ENCODE measurements around the gene ZNF423. TPM values are rescaled to one million over a fixed set of nuclear protein-coding genes. Genes with fewer than 3 reads are reported as not detected.

The ZNF423 gene
- polyA plus RNA-seq, 1 donor from 2014 or later: 4.5 TPM

- no peak overlapping the region for H3K9ac ChIP-seq (ENCODE audit: low read length)
- no peak overlapping the region for H3K27ac ChIP-seq (ENCODE audit: low read length)
- no peaks in the 10 kb centered on the region for H4K20me1 ChIP-seq (ENCODE audit: insufficient read depth)
- no peaks in the 10 kb centered on the region for H3K27me3 ChIP-seq (ENCODE audit: insufficient read depth, low read depth, low read length)
- TF ChIP-seq MXI1 (conservative IDR thresholded peaks at IDR 0.05; ENCODE audit: poor library complexity, severe bottlenecking) (no peak), SMC3 (conservative IDR thresholded peaks at IDR 0.05; ENCODE audit: poor library complexity) (no peak), TAF1 (IDR thresholded peaks at IDR 0.05; ENCODE audit: low read depth) (no peak), EP300 (conservative IDR thresholded peaks at IDR 0.05; ENCODE audit: poor library complexity, severe bottlenecking) (no peak), EZH2 (IDR thresholded peaks at IDR 0.05; ENCODE audit: borderline replicate concordance, insufficient read depth, low read length, poor library complexity, severe bottlenecking) (no peak), RAD21 (conservative IDR thresholded peaks at IDR 0.05) (no peak), POLR2AphosphoS5 (IDR thresholded peaks at IDR 0.05) (no peak), REST (IDR thresholded peaks at IDR 0.05; ENCODE audit: borderline replicate concordance) (no peak), CTCF (IDR thresholded peaks at IDR 0.05; ENCODE audit: poor library complexity, severe bottlenecking) (no peak)
- no peaks in the 10 kb centered on the region for H3K9me3 ChIP-seq (ENCODE audit: low read length)
- H3K36me3 ChIP-seq (ENCODE audit: insufficient read depth, low read length): no peaks in the 10 kb centered on the region
- no peak overlapping the region for H3K4me2 ChIP-seq (ENCODE audit: low read length)
- H3K9me2 ChIP-seq (ENCODE audit: insufficient read depth, low read length): no peaks in the 10 kb centered on the region
- H3F3A ChIP-seq (ENCODE audit: insufficient read depth, low read length, poor library complexity, severe bottlenecking): no peaks in the 10 kb centered on the region
- H3K4me3 ChIP-seq (ENCODE audit: low read length): no peak overlapping the region
- peaks cover 50% of the 10 kb centered on the region for H3K79me2 ChIP-seq (replicated peaks; ENCODE audit: insufficient read depth, low read length)
- no peak overlapping the region for H2AFZ ChIP-seq (ENCODE audit: low read depth, low read length)
These were observed 28.0 kb downstream of the ZNF423 start for GRCh38 chr16:49827805-49828438.

- H3K36me3 ChIP-seq (ENCODE audit: insufficient read depth, low read length): no peaks in the 10 kb centered on the region
- no peak overlapping the region for H3K27ac ChIP-seq (ENCODE audit: low read length)
- H3K4me2 ChIP-seq (ENCODE audit: low read length): no peak overlapping the region
- no peaks in the 10 kb centered on the region for H3K9me3 ChIP-seq (ENCODE audit: low read length)
- no peaks in the 10 kb centered on the region for H4K20me1 ChIP-seq (ENCODE audit: insufficient read depth)
- peaks cover 43% of the 10 kb centered on the region for H3K79me2 ChIP-seq (replicated peaks; ENCODE audit: insufficient read depth, low read length)
- TF ChIP-seq RAD21 (conservative IDR thresholded peaks at IDR 0.05): no peak
- TF ChIP-seq EP300 (conservative IDR thresholded peaks at IDR 0.05; ENCODE audit: poor library complexity, severe bottlenecking): no peak
- no peak for TF ChIP-seq REST (IDR thresholded peaks at IDR 0.05; ENCODE audit: borderline replicate concordance)
- TF ChIP-seq CTCF (IDR thresholded peaks at IDR 0.05; ENCODE audit: poor library complexity, severe bottlenecking): no peak
- no peak overlapping the region for H3K4me3 ChIP-seq (ENCODE audit: low read length)
- H2AFZ ChIP-seq (ENCODE audit: low read depth, low read length): no peak overlapping the region
- H3K9me2 ChIP-seq (ENCODE audit: insufficient read depth, low read length): no peaks in the 10 kb centered on the region
- no peaks in the 10 kb centered on the region for H3F3A ChIP-seq (ENCODE audit: insufficient read depth, low read length, poor library complexity, severe bottlenecking)
- no peak overlapping the region for H3K9ac ChIP-seq (ENCODE audit: low read length)
- no peaks in the 10 kb centered on the region for H3K27me3 ChIP-seq (ENCODE audit: insufficient read depth, low read depth, low read length)
These were observed 29.4 kb downstream of the ZNF423 start for GRCh38 chr16:49826515-49826914.
